ENCODE data around the gene NOTUM.
A peak's percentile ranks its signal among the peaks of the same experiment; 100 is the strongest.

NOTUM gene

DNA sequence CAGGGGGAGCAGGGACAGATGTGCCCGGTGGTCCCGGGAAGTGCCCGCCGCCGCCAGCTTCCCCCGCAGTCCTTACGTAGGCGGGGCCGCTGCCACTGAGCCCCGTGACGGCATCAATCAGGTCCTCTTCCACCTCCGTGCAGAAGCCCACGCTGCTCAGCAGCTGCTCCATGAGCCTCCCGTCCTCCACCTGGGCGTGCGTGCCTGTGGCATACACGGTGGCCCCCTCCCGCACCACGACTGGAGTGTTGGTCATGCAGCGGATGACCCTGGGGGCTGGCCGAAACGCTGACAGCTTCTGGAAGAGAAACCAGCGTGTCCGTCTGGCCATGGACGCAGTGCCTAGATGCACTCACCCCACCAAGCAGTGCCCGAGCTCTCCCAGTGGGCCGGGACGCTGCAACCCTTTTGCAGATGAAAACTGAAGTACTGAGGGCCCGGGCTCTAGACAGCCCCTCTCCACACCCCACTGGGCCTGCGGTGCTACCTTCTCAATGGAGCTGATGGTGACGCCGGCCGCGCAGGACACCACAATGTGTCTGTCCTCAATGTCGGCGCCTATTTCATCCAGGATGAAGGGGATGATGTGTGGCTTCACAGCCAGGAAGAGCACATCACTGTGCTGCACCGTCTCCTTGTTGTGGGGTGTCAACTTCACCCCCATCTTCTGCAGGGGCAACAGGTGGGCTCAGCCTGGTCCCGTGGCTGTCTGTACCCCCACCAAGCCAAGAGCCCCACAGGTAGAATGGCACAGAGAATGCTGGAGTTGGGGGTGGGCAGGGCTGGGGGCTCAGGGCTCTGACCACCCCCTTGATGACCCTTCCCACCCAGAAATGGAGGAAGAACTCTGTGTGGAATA lies 25.9 kb downstream of the NOTUM start:
- no peak for DNase-seq

DNA sequence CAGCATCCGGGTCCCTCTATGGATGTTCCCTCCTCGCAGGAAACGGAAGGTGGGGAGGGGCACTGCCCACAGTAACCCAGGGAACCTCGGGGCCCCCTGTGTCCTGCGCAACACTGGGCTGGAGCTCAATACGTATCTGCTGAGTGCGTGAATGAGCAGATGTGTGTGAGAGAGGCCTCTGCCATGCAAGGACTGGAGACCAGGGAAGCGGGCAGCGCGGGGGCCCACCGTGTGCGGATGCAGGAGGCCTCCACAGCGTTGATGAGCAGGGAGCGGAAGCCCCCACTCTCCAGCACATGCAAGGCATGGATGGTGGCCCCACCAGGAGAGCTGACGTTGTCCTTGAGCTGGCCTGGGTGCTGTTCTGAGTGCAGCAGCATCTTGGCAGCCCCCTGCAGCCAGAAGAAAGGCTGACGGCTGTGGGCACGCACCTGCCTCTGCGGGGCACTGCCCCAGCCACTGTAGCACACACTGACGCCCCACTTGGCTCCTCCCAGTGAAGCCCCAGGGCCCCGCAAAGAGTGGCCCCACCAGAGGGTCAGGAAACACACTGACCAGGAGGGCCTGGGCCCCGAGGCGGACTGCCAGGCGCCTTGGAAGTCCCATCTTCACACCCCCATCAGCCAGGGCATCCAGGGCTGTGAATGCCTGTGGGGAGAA lies 26.8 kb downstream of the NOTUM start:
- no peak for DNase-seq

DNA sequence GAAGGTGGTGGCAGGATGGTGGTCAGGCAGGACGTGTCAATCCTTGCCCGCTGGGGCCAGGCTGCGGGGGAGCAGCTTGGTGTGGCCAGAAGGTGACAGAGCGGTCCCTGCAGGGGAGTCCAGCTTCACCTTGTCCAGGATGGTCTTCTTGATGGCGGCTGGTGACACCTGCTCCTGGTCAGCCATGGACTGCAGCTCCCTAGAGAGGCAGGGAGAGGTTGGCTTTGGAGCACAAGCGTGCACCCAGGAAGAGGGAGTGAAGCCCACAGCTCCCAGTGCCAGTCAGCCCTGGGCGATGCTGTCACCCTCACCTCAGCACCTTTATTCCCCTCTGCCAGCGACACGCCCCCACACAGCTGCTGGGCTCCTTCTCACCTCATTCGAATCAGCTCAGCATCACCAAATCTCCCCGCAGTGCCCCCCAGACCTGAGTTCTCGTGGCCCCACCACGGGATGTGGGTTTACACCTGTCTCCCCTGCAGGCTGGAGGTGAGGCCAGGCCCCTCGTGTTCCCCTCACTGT lies 27.7 kb downstream of the NOTUM start:
- DNase-seq, result no peak

DNA sequence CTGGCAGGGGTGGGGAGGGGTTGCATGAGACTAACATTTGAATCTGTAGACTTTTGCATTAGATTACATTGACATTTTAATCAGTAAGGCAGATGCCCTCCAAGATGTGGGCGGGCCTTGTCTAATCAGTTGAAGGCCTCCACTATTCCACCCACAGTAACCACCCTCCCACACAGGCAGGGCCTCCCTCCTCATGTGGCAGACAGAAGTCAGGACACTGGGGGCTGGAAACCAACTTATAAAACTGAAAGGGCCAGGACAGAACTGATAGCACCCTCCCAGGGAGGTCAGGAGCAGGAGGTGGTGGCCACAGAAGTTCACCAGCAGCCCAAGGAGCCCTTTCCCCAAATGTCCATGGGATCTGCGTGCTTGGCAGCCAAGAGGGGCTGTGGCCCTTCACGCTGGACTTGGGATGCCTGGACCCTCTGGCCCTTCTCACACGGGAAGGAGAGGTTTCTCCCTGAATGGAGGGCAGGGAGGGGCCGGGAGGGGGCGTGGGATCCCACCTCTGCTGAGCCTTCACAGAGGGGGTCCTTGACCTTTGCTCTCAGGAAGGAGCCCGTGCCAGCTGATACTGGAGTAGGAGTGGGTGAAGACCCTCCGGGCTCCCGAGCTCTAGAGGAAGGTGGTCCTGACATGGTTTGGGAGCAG lies 28.5 kb downstream of the NOTUM start:
- no peak for DNase-seq

DNA sequence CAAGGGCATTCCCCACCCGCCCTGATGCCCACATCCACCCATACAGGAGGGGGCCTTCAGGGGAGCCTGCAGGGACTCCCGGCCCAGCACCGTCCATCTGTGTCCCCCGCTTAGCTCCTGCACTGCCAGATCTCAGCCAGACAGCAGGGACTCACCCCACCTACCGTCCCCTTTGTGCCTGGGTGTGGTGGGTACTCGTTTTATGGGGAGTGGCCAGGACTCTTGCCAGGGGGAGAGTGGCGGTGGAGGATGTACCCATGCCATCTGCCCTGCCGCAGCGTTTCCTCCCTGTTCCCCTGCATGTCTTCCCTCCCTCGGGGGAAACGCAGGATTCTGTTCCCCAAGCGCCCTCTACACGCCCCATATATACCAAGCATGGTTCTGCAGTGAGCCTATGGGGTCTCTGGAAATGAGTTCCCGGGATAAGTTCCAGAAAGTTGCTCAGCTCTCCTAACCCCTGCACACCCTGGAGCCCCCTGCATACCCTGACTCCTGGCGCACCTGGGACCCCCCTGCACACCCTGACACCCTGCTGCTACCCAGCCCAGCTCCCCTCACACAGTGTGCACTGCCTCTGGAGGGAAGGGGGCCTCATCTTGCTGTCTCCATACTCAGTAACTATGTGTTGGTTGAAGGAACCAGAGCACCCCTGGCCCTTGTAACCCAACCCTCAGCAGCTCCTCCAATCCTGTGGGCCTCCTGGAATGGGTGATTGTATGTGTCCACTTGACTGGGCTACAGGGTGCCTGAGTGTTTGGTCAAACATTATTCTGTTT lies 29.2 kb downstream of the NOTUM start:
- DNase-seq, result no peak

DNA sequence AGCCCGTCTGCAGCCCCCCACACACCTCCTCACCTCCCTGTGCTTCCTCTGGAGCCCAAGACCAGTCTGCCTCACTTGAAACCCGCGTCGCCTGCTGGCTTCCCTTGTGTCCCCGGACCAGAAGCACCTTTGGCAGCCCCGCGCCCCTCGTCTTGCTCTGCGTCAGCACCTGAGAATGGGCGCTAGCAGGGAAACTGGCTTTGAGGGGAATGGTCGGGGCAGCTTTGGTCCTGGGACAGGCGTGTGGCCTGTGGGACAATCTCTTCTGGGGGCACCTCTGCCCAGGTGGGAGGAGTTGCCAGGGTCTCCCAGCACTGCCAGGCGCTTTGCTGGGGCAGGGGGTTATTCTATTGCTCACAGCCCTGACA lies 29.8 kb downstream of the NOTUM start:
- no peak for DNase-seq

DNA sequence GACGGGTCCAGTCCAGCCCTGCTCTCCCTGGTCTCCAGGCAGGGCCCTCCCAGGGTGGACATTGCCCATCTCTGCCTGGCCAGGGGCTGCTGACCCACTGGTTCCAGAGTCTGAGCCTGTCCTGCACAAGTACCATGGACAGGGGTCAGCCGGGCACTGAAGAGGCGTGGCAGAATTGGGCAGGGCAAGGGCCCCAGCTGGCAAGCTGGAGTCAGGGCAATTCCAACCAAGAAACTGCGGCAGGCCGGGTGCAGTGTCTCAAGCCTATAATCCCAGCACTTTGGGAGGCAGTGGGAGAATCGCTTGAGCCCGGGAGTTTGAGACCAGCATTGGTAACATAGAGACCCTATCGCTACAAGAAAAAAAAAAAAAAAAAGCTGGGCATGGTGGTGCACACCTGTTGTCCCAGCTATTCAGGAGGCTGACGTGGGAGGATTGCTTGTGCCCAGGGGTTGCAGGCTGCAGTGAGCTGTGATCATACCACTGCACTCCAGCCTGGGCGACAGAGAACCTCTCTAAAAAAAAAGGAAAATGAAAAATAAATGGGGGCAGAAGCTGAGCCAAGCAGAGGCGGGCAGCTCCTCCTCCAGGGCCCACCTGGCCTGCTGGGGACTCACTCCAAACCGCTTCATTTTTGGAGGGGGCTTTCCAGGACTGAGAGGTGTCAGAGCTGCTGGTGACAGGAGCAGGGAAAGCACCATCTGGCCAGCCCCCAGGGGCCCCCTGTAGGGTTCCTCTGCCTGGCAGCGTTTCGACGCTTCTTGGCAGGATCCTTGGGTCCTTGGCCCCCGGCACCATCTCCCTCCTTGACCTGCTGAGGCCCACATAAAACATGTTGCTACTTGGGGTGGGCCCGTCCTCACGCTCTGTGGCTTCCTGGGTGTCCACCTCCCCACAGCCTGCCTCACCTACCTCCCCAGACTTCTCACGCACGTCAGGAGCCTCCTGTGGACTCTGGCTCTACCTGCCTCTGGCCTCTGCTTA lies 30.6 kb downstream of the NOTUM start:
- DNase-seq, result no peak

DNA sequence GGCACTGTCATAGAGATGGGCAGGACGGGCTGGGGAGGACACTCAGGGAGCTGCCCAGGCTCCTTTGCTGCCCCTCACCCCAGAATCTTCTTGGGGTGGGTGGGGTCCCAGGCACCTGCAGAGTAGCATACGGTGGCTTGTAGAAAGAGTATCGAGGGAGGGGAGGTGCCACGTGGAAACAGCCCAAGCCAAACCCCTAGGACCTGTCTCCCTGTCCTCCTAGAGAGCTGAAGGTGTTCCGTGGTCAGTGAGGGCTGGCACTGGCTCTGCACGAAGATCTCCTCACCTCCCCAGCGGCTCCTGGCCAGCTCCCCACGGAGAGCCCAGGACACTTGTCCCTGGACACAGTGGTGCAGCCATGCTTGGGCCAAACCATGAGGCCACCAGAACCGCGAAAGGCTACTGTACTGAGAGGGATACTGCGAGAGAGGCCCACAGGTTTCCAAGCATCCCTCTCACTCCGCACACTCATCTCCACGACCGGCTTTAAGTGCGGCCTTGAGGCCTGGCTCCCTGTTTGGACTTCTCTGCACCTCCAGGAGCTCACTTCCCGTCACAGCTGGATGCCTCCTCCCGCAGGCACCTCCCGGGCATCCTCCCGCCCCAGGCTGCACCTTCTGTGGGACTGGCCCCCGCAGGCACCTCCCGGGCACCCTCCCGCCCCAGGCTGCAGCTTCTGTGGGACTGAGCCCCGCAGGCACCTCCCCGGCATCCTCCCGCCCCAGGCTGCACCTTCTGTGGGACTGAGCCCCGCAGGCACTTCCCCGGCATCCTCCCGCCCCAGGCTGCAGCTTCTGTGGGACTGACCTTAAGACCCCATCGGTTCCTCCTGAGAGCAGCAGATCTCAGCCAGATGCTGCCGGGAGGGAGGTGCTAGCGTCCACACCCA lies 31.5 kb downstream of the NOTUM start:
- no peak for DNase-seq

DNA sequence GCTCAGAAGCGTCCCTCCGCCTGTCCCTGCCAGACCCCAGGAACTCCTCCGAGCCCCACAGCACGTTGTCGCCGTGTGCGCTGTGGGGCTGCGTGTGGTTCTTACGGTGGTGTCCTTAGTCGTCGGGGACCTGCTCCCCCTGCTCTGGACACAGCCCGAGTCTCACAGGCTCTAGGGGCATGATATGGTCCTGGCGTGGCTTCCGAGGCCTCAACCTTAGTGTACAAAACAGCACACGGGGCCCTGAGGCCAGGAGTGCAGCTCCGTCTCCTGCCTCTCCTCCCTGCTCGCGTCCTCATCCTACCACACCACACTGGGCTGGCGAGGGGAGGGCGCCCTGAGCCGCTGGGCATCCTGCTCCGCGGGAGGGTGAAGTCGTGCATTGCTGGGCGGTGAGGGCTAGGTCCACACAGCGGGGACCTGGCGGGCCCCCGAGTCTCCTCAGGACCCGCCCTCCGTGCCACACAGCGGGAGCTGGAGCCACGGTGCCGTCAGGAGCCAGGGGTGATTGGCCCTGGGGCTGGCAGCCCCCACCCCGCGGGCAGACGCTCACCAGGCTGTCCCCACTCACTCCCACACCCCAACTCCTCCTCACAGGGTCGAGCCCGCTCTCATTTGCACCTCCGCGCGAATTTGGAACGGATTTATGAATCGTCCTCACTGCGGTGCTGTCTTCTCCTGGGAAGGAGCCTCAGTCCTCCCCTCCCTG lies 32.3 kb downstream of the NOTUM start:
- DNase-seq, result no peak

DNA sequence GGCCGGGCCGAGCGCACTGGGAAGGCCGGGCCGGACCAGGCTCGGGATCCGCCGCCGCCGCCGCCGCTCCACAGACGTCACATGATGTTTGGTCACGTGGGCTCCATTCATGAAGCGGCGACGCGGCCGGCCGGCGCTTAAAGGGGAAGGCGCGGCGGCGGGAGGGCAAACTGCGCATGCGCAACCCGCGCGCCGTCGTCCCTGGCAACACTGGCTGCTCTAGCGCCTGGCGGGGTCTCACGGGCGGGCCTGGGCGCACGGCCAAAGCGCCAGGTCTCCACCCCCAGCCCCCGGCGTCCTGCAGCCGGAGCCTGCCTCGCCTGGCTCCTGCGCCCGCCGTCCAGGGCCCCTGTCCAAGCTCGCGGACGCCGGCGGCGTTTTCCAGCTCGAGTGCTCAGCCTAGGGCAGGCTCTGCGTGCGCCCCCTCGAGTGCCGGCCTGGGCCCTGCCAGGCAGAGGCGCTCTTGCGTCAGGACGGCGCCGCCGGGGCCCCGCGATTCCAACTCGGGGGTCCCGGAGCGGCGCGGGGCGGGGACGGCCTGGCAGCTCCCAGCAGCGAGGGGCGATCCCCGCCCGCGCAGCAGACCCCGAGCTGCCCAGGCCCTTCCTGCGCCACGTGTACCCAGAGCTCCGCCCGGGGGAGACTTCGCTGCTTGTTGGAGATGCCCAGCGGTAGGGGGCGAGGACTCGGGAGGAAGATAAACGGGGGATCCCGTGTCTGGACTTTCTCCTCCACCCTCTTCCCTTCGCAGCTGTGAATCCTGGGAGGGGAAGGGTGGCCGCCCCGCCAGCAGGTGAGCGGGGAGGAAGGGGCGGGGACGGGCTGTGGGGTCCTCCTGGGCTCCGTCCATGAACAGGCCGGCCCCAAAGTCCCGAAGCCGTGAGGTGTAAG lies 33.1 kb downstream of the NOTUM start, which contains the start of gene MAFG:
Gene MAFG (minus strand): TSS at position 83 of the 891 bp plus-strand sequence. CDS start 4,550 bp downstream, outside the sequence.
- peak; percentile 94 for DNase-seq

DNA sequence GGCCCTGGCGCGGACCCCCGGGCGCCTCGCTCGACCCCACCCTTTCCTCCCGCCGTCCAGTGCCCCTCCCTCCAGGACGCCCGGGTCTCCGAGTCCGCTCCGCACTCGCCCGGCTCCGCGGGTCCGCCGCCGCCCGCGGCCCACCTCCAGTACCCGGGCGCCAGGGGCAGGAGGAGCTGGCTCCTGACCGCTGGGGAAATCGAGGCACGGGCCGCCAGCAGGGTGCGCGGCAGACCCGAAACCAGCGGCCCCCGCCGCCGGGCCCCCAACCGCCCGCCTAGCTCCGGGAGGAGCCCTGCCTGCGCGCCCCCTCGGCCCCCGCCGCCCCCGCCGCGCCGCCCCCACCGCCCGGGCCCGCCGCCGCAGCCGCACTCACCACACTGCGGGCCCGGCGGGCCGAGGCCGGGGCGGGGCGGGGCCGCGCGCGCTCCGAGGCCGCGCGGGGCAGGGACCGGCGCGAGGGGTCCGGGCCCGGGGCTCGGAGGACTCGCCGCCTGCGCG lies 33.8 kb downstream of the NOTUM start:
- no peak for DNase-seq

DNA sequence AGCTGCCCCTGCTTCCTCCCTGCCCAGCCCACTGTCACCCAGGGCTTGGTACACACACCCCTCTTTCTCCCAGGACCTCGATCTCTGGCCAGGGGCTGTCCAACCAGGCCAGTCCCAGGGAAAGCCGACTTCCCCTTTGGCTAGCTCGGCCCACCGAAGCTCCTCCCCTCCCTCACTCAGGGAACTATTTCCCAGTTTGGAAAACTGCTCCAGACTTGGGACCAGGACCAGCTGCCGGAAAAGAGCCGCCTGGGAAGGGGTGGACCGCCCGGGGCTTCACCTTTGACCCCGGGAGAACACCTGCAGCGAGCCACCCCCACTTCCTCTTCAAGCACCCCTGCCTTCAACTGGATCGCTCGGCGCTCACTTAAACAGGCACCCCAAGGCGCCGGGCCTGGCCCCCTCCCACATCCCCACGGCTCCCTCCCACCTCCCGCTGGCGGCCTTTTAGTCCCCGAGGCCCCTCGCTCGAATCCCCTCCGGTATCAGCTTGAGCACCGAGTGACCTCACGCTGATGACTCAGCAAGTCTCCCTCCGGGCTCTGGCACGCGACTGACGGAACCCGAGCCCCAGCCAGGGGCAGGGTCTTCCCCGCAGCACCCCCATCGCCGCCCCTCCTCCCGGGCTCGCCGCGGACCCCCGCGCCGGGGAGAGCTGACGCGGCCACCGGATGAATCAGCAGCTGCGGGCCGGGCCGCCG lies 34.4 kb downstream of the NOTUM start:
- DNase-seq, result peak; percentile 79

DNA sequence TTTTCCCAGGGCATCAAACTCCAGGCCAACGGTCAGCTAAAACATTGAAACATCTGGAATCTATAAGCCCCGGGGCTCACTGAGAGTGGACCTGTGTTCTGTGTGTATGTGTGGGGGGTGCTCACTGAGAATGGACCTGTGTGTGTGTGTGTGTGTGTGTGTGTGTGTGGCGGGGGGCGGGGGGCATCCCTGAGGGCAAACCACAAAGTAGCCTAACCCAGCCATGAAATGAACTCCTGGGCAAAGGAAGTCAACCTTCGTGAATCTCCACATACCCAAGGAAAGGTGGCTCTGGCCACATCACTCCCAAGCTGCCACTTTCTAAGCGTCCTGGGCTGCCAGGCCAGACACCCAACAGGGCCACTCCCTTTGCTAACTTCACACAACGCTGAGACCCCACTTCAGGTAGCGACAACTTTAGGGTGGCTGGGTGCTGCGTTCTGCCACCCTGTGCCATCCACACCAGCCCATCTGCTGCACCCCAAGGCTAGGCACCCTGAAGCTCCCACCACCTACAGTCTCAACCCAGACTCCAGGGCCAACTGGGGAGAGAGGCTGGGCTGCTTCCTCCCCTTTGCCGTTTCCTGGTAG lies 35.0 kb downstream of the NOTUM start:
- no peak for DNase-seq

DNA sequence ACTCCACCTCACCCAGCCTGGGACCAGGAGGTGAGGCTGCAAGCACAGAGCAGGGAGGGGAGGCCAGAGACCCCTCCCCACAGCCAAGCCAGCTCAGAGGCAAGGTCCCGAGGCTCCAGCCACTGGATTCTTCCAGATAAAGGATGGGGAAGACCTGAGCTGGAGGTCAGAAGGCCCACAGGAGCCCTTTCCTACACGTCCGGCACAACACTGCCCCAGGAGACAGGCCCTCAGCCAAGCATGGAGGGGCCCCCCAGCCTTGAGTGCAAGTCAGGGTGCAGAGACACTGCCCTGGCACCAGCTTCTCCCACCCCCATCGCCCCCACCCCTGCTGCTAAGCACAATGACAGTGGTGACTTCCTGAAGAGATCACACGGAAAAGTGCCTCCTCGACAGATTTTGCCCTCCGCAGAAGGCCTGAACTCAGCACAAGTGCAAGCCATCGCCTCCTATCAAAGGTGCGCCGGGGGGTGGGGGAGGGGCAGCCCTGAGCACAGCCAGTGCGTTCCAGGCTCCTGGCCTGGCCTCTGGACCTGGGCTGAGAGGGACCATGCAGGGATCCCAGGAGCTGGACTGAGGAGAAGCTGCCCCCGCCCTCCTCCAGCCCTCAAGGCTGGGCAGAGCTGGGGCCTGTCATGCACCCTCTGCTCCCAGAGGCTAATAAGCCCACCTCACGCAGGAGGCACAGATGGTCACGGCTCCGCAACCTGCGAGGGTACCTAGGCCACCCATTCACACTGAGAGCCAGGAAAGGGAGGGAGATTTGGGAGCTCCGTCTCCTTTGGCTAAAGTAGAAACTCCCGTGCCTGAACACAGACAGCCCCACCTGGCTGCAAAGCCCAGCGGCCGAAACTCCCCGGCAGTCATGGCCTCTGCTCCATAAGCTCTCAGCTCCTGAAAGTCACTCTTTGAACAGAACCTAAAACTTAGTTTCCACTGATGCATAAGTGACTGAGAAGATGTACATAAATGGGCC lies 36.1 kb downstream of the NOTUM start:
- no peak for DNase-seq

DNA sequence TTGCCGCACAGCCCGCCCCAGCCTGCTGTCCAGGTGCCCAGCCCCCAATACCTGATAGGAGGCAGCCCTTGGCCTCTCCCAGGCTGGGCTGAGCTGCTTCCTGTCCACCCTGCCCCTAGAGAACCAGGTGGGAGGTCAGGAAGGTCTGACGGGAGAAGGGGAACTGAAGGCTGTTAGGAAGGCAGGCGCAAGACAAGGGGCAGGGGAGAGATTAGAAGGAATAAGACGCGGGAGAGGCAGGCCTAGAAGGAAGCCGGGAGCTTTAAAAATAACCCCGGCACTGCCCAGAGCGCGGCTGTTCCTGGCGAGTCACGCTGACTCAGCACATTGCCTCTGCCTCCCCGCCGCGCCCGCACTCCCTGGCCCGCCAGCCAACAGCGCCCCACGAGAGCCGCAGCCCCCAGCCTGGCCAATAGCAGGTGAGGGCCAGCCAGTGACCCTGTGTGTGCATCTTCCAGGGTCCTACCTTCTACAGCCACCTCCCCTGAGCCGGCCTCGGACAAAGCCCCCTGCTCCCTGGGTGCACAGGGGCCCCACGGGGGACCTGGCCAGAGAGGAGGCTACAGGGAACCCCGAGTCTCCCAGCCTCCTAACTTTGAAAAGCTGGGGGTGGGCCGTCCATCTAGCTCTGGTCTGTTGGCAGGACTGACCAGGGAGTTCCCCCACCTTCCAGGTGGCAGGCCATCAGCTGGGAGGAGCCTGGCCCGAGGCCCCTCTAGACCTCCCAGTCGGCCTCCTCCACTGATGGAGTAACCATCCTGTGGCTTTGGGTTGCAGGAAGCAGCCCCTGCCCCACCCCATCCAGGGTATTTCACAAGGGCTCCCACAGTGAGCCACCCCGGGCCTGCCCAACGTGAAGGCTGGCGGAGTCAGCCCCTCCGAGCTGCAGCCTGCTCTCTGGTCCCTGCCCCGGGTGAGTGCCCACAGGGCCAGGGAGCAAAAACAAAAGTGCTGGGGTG lies 37.4 kb downstream of the NOTUM start:
- peak; percentile 83 for DNase-seq

All from fibroblast of upper back skin (primary cell).